VCaP (cell line): ENCODE data around the gene ERG.

Experiments
- H3K27ac ChIP-seq: fragments of 450-650 bp; 2 replicates; pipeline ENCODE4 v1.5.1; 2017
- TF ChIP-seq, protein P1 (sequence below): fragments of 450-650 bp; conservative IDR thresholded peaks from 2 replicates; pipeline ENCODE4 v1.5.1; 2017; ENCODE audit warnings: mild to moderate bottlenecking, moderate library complexity

Gene ERG

GRCh38 chr21:38474124-38474523, 24.2 kb downstream of the ERG start:
- peak overlapping the region; percentile 56; the same call in 1 of the 2 replicates for H3K27ac ChIP-seq
- TF ChIP-seq, protein P1, sequence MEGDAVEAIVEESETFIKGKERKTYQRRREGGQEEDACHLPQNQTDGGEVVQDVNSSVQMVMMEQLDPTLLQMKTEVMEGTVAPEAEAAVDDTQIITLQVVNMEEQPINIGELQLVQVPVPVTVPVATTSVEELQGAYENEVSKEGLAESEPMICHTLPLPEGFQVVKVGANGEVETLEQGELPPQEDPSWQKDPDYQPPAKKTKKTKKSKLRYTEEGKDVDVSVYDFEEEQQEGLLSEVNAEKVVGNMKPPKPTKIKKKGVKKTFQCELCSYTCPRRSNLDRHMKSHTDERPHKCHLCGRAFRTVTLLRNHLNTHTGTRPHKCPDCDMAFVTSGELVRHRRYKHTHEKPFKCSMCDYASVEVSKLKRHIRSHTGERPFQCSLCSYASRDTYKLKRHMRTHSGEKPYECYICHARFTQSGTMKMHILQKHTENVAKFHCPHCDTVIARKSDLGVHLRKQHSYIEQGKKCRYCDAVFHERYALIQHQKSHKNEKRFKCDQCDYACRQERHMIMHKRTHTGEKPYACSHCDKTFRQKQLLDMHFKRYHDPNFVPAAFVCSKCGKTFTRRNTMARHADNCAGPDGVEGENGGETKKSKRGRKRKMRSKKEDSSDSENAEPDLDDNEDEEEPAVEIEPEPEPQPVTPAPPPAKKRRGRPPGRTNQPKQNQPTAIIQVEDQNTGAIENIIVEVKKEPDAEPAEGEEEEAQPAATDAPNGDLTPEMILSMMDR, result no peak

DNA sequence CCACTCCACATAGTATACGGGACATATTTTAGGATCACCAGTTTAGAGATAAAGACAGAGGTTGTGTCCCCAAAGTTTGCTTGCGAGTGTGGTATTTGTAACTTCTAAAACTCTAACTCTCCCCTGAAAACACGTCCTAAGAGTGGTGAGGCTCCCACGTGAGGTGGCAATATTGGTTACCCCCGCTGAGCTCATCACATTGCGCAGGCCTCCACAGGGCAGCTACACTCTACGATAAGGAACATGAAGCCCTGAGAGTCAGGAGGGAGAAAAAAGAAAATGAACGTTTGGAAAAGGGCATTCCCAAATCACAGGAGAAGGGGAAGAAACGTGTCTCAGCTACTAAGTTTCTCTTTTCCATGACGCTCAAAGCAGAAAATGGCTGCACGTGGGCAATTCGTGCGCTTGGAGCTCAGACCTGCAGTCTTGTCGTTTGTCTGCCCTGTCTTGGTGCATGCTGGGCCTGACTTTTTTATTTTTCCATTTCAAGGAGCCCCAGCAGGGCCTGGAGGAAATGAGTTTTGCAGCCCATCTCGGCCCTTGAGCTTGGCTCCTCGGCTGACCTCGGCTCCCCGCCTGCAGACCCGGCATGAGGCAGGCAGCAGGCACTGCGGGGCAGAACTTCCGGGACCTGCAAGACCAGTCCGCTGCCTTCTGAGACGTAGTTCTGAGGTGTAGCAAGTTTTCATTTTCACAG, 25.7 kb downstream of the ERG start:
- H3K27ac ChIP-seq, result peak overlapping the region; percentile 56
- TF ChIP-seq, protein P1, result no peak

DNA sequence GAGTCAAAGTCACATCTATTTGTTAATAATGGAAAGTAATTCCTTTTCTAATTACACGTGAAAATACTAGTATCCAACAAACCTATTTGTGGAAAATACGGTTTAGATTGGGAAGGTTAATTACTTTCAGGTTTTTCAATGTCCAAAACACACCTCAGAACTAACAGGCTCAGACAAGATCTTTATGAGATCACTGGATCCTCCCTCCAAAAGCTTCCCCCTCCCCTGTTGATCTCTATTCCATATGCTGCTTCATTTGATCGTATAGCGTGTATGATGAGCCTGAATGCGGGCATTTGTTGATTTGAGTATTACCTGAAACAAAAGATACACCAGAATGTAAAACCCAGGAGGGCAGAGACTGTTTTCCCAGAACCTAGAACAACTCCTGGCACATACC, 26.5 kb downstream of the ERG start:
- TF ChIP-seq, protein P1, result no peak
- H3K27ac ChIP-seq, result peak overlapping the region; percentile 56

- H3K27ac ChIP-seq, result peak overlapping the region; percentile 56
- TF ChIP-seq, protein P1, result no peak
Observed at GRCh38 chr21:38470755-38471154, 27.5 kb downstream of the ERG start.

DNA sequence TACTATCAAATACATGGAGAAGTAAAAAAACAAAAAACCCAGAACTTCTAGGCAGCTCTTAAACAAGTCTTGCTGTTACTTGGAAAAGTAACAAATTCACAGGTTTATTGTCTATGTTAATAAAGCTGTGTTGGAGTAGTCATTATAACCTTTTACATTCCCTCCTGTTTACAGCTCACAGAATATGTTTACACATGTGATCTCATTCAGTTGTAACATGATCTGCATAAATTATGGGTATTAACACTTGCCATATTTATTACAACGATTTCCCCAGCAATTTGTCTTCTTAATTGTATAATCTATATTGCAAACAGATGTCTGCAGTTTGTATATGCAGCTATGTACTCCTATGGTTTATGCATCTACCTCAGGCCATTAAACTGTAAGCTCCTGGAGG, 28.6 kb downstream of the ERG start:
- H3K27ac ChIP-seq, result peak overlapping the region; percentile 56
- TF ChIP-seq, protein P1, result no peak

DNA sequence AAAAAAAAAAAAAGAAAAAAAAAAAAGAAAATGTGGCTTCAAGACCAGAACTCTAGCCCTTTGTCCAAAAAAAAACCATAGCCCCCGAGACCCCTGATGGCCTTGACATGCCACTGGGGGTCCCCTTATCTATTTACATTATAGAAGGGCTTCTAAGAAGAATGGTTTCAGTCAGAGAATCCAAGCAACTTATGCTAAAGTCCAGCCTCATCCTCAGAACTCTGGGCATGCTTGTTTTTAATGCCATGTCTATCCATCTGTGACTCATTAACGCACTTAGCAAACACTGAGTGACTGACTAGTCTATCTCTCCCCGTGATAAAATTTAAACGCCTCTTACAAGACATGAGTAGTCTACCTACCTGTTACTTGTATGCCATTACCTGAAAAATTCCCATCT, 29.3 kb downstream of the ERG start:
- H3K27ac ChIP-seq, result peak overlapping the region; percentile 56
- TF ChIP-seq, protein P1, result no peak

DNA sequence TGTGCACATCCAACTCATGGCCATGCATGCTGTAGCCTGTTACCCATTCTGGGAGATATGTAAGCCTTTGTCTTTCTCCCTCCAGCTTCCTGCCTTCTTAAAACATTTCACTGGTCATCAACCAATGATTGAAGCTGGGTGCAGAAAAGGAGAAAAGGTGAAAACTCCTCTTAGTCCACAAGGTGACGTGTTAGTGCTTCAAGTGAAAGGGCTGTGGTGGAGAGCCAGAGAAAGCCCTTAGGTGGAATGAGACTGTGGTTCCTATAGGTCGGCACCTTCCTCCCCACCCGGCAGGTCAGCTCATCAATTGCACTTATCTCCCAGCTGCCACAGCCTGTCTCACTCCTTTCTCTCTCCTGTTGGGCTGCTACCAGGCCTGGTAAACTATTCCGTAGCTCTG, 30.4 kb downstream of the ERG start:
- TF ChIP-seq, protein P1, result no peak
- peak overlapping the region; percentile 56 for H3K27ac ChIP-seq
